ENCODE data around the gene AQP2. TPM values are rescaled to one million over a fixed set of nuclear protein-coding genes. Genes with fewer than 3 reads are reported as not detected.

The AQP2 gene
- total RNA-seq, 4 donors from 2014 or later: 0.12 TPM; not detected in 3

DNA sequence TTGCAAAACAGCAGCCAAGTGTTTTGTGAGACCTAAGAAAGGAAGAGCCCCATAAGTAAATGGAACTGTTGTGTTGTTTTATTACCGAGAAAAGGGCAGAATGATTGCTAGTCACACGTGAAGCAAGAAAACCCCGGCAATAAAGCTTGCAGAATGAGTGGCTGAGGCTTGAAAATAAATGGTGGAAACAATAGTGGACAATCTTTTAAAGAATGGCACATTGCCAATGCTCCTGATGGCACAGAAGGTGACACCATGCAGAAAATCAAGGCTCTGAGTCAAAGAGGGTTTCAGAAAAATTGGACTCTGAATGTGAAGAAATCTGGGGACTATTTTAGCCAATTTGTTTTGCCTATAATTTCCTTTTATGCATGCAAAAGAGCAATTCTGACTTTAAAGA is 4.0 kb upstream of the AQP2 start:
- H3K27me3 ChIP-seq: peaks cover 11% of the 10 kb centered on the region
- H3K4me1 ChIP-seq: peaks cover 0 to 11% (median 0%) of the 10 kb centered on the region in 3 donors
- H3K36me3 ChIP-seq: no peaks in the 10 kb centered on the region
- H3K4me3 ChIP-seq: no peak overlapping the region
- WGBS, 2 donors (ENCODE audit: low coverage in 1 of 2): 83 to 90% methylated on average over 3 of the region's 3 CpGs
- no peak for TF ChIP-seq POLR2AphosphoS5 (IDR thresholded peaks at IDR 0.05)
- TF ChIP-seq, protein P1, sequence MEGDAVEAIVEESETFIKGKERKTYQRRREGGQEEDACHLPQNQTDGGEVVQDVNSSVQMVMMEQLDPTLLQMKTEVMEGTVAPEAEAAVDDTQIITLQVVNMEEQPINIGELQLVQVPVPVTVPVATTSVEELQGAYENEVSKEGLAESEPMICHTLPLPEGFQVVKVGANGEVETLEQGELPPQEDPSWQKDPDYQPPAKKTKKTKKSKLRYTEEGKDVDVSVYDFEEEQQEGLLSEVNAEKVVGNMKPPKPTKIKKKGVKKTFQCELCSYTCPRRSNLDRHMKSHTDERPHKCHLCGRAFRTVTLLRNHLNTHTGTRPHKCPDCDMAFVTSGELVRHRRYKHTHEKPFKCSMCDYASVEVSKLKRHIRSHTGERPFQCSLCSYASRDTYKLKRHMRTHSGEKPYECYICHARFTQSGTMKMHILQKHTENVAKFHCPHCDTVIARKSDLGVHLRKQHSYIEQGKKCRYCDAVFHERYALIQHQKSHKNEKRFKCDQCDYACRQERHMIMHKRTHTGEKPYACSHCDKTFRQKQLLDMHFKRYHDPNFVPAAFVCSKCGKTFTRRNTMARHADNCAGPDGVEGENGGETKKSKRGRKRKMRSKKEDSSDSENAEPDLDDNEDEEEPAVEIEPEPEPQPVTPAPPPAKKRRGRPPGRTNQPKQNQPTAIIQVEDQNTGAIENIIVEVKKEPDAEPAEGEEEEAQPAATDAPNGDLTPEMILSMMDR (IDR thresholded peaks at IDR 0.05): no peak
- no peak for TF ChIP-seq POLR2A (IDR thresholded peaks at IDR 0.05)
- TF ChIP-seq EP300 (IDR thresholded peaks at IDR 0.05): no peak
- H3K9me3 ChIP-seq: no peaks in the 10 kb centered on the region
- no peak overlapping the region for H3K27ac ChIP-seq
- ATAC-seq: no peak

DNA sequence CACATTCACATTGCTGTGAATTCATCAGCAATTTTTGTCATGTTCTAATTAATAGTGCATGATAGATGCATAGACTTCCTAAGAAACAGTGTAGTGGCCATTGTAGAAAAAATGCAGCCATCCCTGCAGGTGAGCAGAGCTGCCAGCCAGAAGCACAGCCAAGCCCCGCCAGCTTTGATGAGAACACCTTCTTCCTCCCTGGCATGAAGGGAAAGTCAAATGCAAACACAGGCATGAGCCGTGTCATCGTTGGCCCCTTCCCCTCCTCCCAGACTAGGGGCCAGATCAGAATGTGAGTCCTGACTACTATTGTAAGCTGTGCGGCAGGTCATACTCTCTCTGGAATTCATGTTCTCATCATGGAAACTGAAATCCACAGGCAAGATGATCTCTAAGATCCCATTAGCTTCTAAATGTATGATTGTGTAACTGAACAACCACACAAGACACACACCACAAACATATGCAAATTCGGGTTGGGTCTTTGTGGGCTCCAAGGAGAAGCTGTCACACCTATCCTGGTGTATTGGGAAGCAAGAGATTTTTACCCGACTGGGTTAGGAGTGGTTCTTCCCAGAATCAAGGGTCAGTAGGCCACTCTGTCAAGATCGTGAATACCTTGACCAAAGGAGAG is 2.8 kb upstream of the AQP2 start:
- no peak for ATAC-seq
- 72 to 84% methylated on average over 4 to 6 of the region's 7 CpGs for WGBS, 2 donors (ENCODE audit: low coverage in 1 of 2)
- Histone ChIP-seq H3K36me3 (no peaks in the 10 kb centered on the region), H3K4me1 (peaks cover 0 to 11% (median 0%) of the 10 kb centered on the region in 3 donors), H3K9me3 (no peaks in the 10 kb centered on the region), H3K27ac (no peak overlapping the region), H3K27me3 (peaks cover 19% of the 10 kb centered on the region), H3K4me3 (no peak overlapping the region)
- TF ChIP-seq POLR2AphosphoS5 (IDR thresholded peaks at IDR 0.05) (no peak), POLR2A (IDR thresholded peaks at IDR 0.05) (no peak), EP300 (IDR thresholded peaks at IDR 0.05) (no peak)

DNA sequence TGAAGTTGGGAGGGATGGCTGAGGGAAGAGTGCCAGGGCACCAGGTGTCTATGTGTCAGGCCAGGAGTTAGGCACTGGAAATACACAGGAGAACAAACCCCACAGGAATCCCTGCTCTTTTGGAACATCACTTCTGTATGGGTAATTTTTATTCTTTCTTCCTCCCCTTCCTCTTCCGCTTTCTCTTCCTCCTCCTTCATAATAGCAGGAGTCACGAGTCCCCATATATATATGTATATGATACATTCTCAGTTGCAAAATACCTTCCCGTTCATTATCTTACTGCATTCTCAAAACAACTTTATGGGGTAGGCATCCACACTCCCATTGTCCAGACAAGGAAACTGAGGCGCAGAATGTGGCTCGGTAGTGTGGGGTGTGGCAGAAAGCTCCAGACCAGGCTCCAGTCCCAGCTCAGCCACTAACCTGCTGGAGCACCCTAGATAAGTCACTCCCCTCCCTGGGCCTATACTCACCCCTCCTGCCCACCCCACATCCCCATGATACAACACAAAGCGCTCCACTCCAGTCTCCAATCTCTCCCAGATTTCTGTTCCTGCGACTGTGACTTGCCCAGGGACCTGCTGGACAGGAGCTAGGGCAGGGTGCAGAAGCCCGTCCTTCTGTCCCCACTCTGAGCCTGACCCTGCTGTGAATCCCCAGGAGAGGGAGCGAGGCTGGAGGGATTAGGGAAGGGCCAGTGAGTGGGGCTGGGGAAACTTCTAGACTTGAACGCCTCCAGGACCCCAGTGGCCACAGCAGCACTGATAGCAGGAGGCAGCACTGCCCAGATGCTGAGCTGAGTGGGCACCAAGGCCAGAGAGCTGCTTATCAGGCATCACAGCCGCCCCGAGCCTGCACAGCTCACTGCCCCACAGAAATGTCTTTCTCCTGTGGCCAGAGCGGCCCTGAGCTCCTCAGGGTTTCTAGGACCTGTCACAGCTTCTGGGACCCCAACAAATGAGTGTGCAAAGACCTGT is 1.4 kb upstream of the AQP2 start:
- Histone ChIP-seq H3K36me3 (no peaks in the 10 kb centered on the region), H3K27ac (no peak overlapping the region), H3K4me3 (no peak overlapping the region), H3K4me1 (peaks cover 0 to 11% (median 0%) of the 10 kb centered on the region in 3 donors), H3K9me3 (no peaks in the 10 kb centered on the region), H3K27me3 (peaks cover 32% of the 10 kb centered on the region)
- TF ChIP-seq EP300 (IDR thresholded peaks at IDR 0.05): no peak
- 78 to 95% methylated on average over 5 to 6 of the region's 13 CpGs for WGBS, 2 donors (ENCODE audit: low coverage in 1 of 2)
- ATAC-seq: no peak

DNA sequence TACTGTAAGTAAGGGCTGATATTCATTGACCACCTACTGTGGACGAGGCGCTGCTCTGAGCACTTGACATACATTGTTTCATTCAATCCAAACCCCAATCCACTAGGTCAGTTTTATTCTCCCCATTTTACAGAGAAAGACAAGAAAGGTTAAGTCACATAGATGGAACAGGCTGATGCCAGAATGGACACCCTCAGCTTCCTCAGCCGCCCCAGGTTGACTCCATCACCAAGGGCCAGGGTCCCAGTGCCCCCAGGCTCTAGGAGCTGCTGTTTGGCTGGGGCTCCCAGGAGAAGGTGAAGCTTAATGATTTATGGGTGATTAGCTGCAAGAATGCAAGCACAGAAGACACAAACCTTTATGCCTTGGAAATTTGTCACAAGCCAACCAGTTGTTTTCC is 671 bp upstream of the AQP2 start:
- Histone ChIP-seq H3K27me3 (peaks cover 39% of the 10 kb centered on the region), H3K4me1 (peaks cover 0 to 11% (median 0%) of the 10 kb centered on the region in 3 donors), H3K9me3 (no peaks in the 10 kb centered on the region), H3K4me3 (no peak overlapping the region), H3K36me3 (no peaks in the 10 kb centered on the region), H3K27ac (no peak overlapping the region)
- TF ChIP-seq POLR2AphosphoS5 (IDR thresholded peaks at IDR 0.05) (no peak), POLR2A (IDR thresholded peaks at IDR 0.05) (no peak), EP300 (IDR thresholded peaks at IDR 0.05) (no peak)
- TF ChIP-seq, protein P1 (IDR thresholded peaks at IDR 0.05): no peak
- WGBS, 2 donors (ENCODE audit: low coverage in 1 of 2): 100% methylated on average over 1 of the region's 3 CpGs; no CpG with 5 or more reads in 1 of the 2 donors
- no peak for ATAC-seq

DNA sequence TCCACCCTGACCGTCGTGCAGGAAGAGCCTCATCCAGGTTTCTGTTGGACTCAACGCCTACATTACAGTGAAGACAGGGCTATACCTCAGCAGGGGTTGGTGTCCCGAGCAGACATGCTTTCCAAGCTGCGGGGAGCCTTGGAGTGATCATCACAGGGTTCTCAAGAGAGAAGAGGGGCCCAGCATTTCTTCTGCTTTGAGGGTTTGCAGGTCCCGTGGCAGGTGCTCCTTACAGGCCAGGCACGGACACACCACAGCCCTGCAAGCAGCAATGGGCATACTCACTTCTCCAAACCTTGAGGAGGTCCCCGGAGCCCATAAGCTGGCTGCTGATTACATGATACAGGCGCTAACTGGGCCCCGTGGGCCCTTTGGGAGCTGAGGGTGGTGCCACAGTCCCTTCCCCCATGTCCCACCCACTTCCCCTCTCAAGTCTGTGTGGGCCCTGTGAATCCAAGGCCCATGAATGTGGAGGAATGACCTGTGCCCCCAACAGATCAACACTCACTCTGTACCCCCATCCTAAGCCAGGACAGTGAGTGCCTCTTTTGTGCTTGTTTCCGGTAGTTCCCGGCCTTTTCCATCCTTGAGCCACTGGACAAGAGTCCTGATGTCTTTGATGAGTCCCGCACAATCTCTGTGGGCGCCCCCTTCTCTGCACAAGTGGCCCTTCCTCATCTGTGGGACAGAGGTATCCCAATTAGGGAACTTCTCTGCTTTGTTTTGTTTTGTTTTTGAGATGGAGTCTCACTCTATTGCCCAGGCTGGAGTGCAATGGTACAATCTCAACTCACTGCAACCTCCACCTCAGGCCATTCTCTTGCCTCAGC is 1.1 kb downstream of the AQP2 start:
- Histone ChIP-seq H3K36me3 (no peaks in the 10 kb centered on the region), H3K4me1 (no peaks in the 10 kb centered on the region), H3K9me3 (no peaks in the 10 kb centered on the region), H3K4me3 (no peak overlapping the region), H3K27ac (no peak overlapping the region), H3K27me3 (peaks cover 57% of the 10 kb centered on the region)
- ATAC-seq: no peak
- WGBS, 2 donors (ENCODE audit: low coverage in 1 of 2): 75 to 89% methylated on average over 9 to 10 of the region's 14 CpGs
- no peak for TF ChIP-seq EP300 (IDR thresholded peaks at IDR 0.05)

All from gastroesophageal sphincter (tissue), 4 donors.